Measurements from ENCODE around the gene SOX9. TPM values are rescaled to one million over a fixed set of nuclear protein-coding genes. Genes with fewer than 3 reads are reported as not detected.
"Not testable (repeated sequence)": the region's sequence is repeated elsewhere in the genome, so short reads cannot be mapped to it uniquely, and the experiment has no call there.

Gene SOX9
- total RNA-seq, 6 experiments from 2014 or later: 1.2 to 5.9 (median 1.9) TPM

GRCh38 chr17:72110942-72111318 lies 9.9 kb upstream of the SOX9 start:
- Histone ChIP-seq H3K4me3 (no peak overlapping the region), H3K4me1 (no peaks in the 10 kb centered on the region), H3K9me3 (no peaks in the 10 kb centered on the region), H3K36me3 (no peaks in the 10 kb centered on the region), H3K27ac (no peak overlapping the region), H3K27me3 (peaks cover 0 to 5% of the 10 kb centered on the region in 2 donors)
- no peak for DNase-seq
- TF ChIP-seq CTCF (IDR thresholded peaks at IDR 0.05) (no peak), POLR2A (IDR thresholded peaks at IDR 0.05) (no peak)
- ATAC-seq: no peak
- WGBS (ENCODE audit: insufficient coverage, low coverage, low lambda C conversion rate, missing lambda C conversion rate): 47% methylated on average over 2 of the region's 4 CpGs
- intact Hi-C loops (cut with DNase I): no loop called here

GRCh38 chr17:72111336-72111923 lies 9.4 kb upstream of the SOX9 start:
- Histone ChIP-seq H3K27me3 (peaks cover 0 to 10% of the 10 kb centered on the region in 2 donors), H3K4me1 (no peaks in the 10 kb centered on the region), H3K9me3 (no peaks in the 10 kb centered on the region), H3K27ac (no peak overlapping the region), H3K4me3 (no peak overlapping the region), H3K36me3 (no peaks in the 10 kb centered on the region)
- intact Hi-C loops (cut with DNase I): no loop called here
- DNase-seq: no peak
- no peak for ATAC-seq
- WGBS (ENCODE audit: insufficient coverage, low coverage, low lambda C conversion rate, missing lambda C conversion rate): 28% methylated on average over 10 of the region's 10 CpGs
- TF ChIP-seq CTCF (IDR thresholded peaks at IDR 0.05) (no peak), POLR2A (IDR thresholded peaks at IDR 0.05) (no peak)

DNA sequence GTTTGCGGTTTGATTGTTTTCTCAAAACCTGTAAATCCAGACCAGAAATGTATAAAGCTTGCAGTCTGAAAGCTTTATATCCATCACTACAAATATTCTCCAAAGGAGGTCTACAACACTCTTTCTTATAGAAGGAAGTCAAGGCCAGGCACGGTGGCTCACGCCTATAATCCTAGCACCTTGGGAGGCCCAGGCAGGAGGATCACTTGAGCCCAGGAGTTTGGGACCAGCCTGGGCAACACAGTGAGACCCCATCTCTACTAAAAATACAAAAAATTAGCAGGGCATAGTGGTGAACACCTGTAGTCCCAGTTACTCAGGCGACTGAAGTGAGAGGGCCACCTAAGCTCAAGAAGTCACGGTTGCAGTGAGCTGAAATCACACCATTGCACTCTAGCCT lies 8.9 kb upstream of the SOX9 start:
- H3K27ac ChIP-seq; H3K9me3 ChIP-seq; H3K4me3 ChIP-seq; H3K4me1 ChIP-seq; ATAC-seq; H3K36me3 ChIP-seq; DNase-seq; intact Hi-C loops (cut with DNase I): not testable (repeated sequence)
- WGBS (ENCODE audit: insufficient coverage, low coverage, low lambda C conversion rate, missing lambda C conversion rate): 75% methylated on average over 4 of the region's 5 CpGs
- peaks cover 0 to 14% of the 10 kb centered on the region in 2 donors for H3K27me3 ChIP-seq

GRCh38 chr17:72113751-72114150 lies 7.1 kb upstream of the SOX9 start:
- Histone ChIP-seq H3K27me3 (peaks cover 0 to 29% of the 10 kb centered on the region in 2 donors), H3K36me3 (no peaks in the 10 kb centered on the region), H3K27ac (no peak overlapping the region), H3K9me3 (no peaks in the 10 kb centered on the region), H3K4me3 (no peak overlapping the region), H3K4me1 (peaks cover 0 to 20% (median 4%) of the 10 kb centered on the region in 4 donors)
- ATAC-seq (no peak), DNase-seq (no peak)
- TF ChIP-seq POLR2A (IDR thresholded peaks at IDR 0.05) (no peak), CTCF (IDR thresholded peaks at IDR 0.05) (no peak)
- intact Hi-C loops (cut with DNase I): no loop called here
- WGBS (ENCODE audit: insufficient coverage, low coverage, low lambda C conversion rate, missing lambda C conversion rate): 75% methylated on average over 1 of the region's 4 CpGs

GRCh38 chr17:72115781-72116525 lies 4.9 kb upstream of the SOX9 start:
- no peaks in the 10 kb centered on the region for H3K36me3 ChIP-seq
- 15% methylated on average over 11 of the region's 39 CpGs for WGBS (ENCODE audit: insufficient coverage, low coverage, low lambda C conversion rate, missing lambda C conversion rate)
- peaks cover 0 to 34% of the 10 kb centered on the region in 2 donors for H3K27me3 ChIP-seq
- ATAC-seq (no peak), DNase-seq (no peak)
- H3K4me3 ChIP-seq: no peak overlapping the region
- intact Hi-C loops (cut with DNase I): no loop called here
- H3K9me3 ChIP-seq: no peaks in the 10 kb centered on the region
- no peak overlapping the region for H3K27ac ChIP-seq
- H3K4me1 ChIP-seq: peaks cover 0 to 22% (median 4%) of the 10 kb centered on the region in 4 donors
- TF ChIP-seq POLR2A (IDR thresholded peaks at IDR 0.05): no peak
- no peak for TF ChIP-seq CTCF (IDR thresholded peaks at IDR 0.05)
